NCI-H1105 (cell line): ENCODE data around the gene GMPPA.

Source experiments
- DNase-seq: peaks from one replicate; lab custom pipeline; 2025; lab: John Stamatoyannopoulos, UW

GMPPA gene

DNA sequence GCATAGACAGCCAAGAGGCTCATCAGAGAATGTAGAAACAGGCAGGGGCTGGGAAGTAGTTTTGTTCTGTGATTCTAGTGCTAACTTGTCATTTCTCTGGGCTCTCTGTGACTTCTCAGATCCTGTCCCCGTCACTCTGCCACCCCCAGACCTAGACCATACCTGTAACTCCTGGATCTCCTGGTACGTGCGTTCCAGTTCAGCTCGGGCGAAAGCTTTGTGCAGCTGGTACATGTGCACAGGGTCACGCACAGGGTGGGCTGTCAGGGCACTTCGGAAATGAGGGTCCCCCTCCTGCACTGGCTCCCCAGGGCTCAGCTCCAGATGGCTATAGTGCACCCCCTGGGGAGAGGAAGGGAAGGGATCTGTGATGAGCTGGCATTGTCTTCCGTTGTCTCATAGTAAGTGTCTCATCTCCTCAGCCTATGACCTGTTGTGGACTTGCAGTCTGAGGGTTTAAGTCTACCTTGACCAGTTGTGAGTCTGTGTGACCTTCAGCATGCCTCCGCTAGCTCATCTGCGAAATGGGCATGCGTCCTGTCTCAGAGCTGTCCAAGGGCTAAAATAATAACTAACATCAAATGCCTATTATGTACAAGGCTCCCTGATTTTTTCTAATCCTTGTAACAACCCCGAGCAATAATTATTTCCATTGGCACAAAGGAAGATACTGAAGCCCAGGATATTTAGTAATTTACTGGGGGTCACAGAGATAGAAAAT is 42.3 kb downstream of the GMPPA start:
- no peak for DNase-seq

DNA sequence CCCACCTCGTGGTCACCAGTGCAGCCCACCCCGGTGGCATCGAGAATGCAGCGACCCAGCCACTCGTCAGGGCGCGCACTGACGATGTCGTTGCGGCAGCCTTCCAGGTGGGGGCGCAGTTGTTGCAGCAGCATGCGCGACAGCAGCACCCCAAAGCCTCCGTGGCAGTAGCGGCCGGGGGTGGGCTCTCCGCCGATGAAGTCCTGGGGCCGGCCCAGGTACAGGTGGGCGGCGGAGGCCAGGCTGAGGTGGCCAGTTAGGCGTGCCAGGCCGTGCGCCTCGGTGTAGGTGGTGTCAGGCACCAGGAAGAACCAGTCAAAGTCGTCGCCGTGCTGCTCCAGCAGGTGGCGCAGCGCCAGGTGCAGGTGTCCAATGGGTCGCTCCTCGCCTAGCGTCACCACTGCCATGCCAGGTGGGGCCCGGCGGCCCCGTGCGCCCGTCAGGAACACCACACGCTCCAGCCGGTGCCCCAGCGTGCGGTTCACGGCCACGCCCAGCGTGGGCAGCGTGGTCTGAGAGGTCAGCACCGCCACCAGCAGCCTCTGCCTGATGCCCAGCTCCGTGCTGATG is 43.0 kb downstream of the GMPPA start:
- peak; percentile 68 for DNase-seq

DNA sequence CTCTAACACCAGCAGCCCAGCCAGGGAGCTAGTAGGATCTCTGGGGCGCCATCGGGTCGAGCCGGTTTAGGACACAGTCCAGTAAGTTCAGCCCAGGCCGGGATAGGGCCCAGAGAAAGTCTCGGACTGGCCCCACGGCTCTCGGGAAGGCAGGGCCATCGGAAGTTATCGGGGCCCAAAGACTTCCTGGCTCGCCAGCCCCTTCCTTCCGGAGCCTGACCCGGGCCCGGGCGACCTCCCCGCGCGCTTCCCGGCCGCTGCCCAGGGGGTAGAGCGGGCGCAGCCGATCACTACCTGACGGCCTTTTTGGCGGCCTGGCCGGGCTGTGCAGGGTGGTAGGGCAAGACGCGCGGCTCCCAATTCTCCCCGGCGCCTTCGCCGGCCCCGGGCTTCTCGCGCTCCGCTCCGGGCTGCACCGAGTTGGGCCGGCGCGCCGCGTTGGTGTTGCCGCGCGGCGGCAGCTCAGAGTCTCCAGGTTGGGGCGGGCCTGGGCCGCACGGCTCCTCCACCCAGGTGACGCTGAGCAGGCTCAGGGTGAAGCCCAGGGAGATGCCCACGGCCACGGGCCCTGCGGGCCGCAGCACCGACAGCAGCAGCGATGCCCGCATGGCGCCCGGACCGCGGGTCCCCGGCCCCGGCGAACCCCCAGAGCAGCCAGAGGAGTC is 44.4 kb downstream of the GMPPA start:
- no peak for DNase-seq

DNA sequence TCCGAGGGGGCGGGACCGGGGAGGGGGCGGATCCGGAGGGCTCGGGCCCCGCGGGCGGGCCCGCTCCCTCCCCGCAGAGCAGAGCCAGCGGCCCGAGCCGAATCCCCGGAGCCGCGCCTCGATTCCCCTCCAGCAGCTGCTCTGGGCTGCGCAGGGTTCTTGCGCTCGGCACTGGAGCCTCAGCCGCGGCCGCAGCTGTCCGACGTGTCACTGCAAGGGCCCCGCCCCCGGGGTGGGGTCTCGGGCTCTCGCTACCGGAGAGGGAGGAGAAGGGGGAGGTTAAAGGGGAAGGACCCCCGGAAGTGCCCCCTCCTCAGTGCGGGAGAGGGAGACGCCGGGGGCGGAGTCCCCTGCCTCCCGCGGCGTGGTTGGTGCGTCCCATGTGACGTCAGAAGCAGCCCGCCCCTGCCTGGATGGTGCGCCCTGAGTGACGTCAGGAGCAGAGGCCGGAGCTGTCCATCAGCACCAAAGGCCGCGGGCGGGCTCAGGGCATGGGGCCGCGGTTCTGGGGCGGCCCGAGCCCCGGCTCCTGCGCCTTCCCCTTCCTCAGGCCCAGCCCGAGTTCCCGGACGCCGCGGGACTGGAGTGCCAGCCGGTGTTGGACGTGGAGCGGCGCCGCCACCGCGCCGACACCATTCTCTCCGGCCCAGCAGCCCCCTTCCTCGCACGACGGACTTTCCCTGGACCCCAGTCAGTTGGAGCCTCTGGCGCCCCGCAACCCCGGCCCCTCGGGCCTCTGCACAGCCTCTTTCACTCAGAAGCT is 45.1 kb downstream of the GMPPA start, which contains the start of the genes CHPF and TMEM198:
TSS of gene CHPF (minus strand) at position 214 of the 763 bp plus-strand sequence. CDS start 271 bp downstream, outside the sequence.
TSS of gene TMEM198 (plus strand) at position 433 of the 763 bp plus-strand sequence. CDS start 700 bp downstream, outside the sequence.
- peak; percentile 97 for DNase-seq

DNA sequence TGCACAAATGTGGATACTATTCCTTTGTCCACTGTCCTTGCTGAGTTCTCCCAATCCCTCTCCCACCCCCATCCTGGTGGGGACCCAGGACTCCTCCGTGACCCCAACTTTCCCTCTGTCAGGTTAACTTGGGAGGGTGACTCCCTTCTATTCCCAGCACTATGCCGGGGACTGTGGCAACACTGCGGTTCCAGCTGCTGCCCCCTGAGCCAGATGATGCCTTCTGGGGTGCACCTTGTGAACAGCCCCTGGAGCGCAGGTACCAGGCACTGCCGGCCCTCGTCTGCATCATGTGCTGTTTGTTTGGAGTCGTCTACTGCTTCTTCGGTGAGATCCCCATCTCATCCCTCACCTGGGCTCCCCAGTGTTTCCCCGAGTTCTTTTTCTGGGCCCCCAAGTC is 45.9 kb downstream of the GMPPA start:
- no peak for DNase-seq

DNA sequence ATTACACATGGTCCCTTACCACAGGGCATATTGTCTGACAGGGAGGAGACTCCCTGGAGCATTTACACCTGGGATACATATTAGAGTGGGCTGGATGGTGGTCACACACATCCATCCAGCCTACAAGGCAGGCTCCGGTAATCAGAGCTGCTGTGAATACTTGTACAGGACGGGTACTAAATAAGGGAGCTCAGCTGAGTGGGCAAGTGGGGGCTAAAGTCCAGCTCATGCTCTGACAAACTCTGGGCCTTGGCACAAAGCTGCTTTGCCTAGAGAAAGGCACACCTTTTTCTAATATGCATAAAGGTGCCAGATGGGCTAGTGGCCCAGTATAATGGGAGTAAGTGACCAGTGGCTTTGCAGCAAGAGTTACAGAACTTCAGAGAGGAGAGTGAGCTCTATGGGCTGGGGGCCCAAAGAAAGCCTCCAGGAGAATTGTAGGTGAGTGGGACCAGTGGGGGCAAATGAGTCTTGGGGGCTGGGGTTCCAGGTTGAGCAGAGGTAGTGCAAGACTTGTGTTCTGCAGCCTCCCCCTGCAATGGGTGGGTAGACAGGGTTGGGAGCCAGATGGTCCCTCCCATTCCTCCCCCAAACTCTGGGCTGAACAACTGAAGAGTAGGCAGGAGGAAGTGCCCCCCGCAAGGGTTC is 46.7 kb downstream of the GMPPA start:
- DNase-seq: no peak

DNA sequence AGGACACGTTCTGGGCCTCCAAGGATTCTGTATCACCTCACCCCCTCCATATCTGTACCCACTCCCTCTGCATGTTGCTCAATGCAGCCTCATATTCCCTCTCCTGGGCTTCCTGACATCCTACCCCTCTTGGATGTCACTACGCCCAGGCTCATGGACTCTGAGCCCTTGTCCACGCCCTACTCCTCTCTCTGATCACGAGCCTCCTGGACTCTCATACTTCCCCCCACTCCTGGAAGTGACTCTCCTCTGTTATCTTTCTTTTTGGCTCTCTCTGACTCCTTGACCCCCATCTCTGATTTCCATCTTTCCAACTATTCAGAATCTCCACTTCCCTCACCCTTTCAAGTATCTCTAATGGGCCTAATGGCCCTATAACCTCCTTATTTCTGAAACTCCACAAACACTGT is 47.3 kb downstream of the GMPPA start:
- no peak for DNase-seq

DNA sequence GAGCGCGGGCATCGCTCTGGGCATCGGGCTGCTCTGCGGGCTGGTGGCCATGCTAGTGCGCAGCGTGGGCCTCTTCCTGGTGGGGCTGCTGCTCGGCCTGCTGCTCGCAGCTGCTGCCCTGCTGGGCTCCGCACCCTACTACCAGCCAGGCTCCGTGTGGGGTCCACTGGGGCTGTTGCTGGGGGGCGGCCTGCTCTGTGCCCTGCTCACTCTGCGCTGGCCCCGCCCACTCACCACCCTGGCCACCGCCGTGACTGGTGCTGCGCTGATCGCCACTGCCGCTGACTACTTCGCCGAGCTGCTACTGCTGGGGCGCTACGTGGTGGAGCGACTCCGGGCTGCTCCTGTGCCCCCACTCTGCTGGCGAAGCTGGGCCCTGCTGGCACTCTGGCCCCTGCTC is 48.9 kb downstream of the GMPPA start:
- no peak for DNase-seq

DNA sequence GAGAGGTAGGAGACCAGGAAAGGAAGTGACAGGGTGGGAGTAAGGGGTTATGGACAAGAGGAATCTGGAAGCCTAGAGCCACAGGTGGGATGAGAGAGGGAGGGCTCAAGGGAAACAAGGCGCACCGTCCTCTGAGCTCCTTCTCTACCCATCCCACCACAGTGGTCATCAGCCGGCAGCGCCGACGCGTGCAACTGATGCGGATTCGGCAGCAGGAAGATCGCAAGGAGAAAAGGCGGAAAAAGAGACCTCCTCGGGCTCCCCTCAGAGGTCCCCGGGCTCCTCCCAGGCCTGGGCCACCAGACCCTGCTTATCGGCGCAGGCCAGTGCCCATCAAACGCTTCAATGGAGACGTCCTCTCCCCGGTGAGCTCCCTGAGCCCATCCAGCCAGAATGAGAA is 50.3 kb downstream of the GMPPA start:
- DNase-seq: no peak

DNA sequence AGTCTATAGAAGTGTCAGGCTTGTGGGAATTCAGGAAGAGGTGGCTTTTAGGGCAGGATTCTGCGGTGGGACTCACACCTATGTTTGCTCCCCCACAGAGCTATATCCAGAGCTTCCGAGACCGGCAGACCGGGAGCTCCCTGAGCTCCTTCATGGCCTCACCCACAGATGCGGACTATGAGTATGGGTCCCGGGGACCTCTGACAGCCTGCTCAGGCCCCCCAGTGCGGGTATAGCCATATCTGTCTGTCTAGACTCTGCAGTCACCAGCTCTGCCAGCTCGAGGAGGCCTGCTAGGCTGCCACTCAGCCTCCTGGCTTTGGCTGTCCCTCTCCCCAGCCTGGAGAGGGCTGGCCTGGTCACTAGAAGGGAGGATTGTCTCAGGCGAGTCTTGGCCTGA is 50.9 kb downstream of the GMPPA start:
- DNase-seq: no peak

DNA sequence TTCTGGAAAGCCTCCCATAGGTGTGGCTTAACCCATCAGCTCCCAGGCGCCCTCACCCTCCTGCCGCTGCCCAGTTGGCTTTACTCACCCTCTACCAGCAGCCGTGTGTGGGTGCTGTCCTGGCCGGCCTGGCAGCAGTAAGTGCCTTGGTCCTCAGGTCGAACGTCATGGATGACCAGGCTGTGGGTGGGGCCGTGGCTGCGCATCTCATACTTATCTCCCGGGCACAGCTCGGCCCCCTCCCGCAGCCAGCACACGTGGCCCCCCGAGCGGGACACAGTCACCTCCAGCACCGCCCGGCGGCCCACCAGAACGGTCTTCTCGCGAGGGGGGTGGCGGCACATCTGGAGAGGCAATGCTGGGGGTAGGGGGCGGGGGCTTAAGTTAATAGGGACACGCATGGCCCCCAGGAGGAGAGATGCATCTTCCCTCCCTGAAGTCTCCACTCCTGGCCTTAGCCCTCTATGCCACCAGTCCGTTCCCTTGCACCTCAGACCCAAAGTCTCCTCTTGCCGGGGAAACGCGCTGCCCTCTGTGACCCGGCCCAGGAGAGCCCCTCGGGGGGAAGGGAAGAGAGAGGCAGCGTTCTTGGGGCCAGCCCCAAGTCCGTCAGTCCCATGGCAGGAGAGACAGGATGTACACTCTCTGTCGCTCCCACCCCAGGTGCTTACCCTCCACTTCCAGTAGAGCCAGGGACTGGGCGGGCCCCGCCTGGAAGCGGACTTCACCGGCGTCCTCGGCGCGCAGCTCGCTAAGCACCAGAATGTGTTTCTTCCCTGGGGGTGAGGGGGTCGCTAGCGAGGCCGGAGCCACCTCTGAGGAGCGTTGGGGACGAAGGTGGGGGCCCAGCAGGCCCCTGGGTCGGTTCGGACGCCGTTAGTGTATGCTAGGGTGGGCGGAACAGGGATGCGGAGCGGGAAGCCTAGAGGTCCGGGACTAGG is 53.0 kb downstream of the GMPPA start:
- no peak for DNase-seq

DNA sequence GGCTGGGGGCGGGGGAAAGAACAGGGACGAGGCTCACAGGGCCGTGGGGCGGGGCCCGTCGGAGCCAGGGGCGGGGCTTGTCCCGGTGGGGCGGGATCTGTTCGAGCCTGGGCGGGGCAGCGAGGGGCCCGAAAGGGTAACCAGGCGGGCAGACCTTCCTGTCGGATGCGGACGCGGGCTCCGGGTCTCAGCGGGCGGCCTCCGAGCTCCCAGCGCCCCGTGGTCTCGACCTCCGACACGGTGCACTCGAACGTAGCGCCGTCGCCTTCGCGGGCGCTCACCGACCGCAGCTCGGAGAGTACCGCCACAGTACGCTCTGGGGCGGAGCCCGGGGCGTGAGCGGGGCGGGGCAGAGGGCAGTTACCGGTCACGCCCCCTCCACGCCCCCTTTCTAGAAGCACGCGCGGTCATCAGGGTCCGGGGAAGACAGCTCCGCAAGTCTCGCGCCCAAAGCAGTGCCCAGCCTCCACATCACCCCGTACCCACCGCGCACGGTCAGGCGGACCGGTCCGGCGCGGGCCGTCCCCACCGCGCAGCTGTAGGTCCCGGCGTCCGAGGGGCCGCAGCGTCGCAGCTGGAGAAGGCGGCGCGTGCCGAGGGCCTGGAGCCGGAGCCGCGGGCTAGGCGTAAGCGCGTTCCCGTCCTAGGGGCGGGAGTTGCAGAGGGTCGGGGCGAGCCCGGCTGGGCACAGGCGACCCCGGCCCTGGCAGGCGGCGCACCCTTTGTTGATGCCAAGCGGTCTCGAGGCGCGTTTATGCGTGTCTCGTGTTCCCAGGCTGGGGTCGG is 53.9 kb downstream of the GMPPA start:
- peak; percentile 79 for DNase-seq

DNA sequence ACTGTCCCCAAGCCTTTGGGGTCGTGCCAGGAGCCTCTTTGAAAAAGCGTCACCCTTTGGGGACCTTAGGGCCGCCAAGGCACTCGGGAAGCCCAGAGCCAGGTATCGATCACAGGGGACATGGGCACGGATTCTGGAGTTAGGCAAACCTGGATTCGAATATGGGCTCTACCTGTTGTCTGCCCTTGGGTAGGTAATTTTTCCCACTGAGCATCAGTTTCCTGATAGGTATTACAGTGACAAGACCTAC is 54.4 kb downstream of the GMPPA start:
- no peak for DNase-seq

DNA sequence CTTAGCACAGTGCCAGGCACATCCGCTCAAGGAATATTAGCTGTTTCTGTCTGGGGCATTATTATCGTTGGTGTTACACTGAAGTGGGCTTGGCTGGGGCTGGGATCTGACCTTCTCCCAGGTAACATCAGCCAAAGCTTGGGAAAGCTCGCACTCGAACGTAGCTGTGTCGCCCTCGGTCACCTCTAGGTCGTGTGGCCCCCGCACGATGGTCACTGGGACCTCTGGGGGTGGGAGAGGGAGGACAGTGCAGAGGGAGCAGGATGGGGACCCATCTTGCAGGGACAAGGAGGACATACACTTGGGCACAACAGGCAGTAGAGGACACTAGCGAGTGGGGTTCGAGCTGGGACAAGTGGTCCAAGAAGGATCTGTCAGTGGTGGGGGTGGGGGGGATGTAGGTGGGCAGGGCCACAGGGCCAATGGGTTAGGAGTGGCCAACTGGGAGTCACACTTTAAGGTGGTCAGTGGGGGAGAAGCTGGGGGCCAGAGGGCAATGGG is 54.8 kb downstream of the GMPPA start:
- DNase-seq: no peak

DNA sequence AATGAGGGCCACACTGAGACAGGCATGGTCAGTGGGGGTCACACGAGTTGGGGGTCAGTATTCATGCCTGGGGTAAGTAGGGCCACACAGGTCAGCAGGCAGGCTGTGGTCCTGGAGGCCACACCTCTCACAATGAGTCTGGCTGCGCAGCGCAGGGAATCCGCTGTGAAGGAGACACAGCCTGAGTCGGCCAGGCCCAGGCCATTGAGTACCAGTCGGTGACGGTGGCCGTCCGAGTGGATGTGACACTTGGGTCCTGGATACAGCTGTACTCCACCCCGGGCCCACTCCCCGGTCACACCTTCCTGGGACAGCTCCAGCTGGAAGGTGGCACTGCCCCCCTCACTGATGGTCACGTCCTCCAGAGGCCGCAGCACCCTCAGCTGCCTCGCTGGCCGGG is 55.7 kb downstream of the GMPPA start:
- DNase-seq: no peak

DNA sequence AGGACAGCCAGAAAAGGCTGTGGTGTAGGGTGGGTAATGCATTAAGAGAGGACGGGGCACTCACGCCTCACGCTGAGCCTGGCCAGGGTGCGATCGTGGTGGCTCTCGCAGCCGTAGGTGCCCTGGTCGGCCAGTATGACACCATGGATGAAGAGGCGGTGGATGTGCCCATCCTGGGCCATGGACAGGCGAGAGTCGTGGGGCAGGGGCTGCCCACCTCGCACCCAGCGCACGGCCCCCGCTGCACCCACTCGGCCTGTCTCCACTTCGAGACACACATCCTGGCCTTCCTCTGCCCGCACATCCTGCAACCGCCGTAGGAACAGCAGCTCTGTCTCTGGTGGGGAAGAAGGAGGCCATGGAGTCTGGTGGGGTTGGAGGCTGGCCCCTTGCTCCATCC is 57.3 kb downstream of the GMPPA start:
- no peak for DNase-seq

DNA sequence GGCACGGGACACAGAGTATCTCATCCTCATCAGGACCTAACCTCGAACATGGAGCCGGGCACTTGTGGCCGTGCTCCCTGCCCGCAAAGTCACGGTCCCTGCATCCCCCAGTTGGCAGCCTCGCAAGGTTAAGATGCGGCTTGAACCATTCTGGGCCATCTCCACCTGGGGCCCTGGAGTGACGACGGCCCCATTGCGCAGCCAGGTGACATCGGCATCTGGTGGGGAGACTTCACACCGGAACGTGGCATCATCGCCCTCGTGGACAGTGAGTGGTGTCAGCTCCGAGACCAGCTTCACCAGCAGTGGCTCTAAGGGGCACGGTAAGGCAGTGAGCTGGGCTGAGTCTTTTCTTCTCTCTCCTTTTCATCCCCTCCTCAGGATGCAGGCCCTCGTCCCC is 57.7 kb downstream of the GMPPA start:
- DNase-seq: no peak
